BJ (cell line): ENCODE results near the gene HDC. TPM values are rescaled to one million over a fixed set of nuclear protein-coding genes. Genes with fewer than 3 reads are reported as not detected.

Experiments used
- CTCF ChIA-PET: fragments of 350-600 bp; formaldehyde crosslinking; extraction: SDS; loops from one replicate; lab custom pipeline; 2021; ENCODE audit warnings: antibody characterized with exemption, inconsistent platforms; lab: Yijun Ruan, JAX
- POLR2A ChIA-PET: fragments of 300-600 bp; sonication (Branson Sonifier 250); formaldehyde crosslinking; extraction: SDS; loops from one replicate; lab custom pipeline; 2021; ENCODE audit warnings: antibody characterized with exemption; lab: Charles Lee
- DNase-seq: peaks from one replicate; pipeline ENCODE4 v3.0.0-alpha.2; 2011; ENCODE audit warnings: low read depth
- H3K27me3 ChIP-seq: 2 replicates; pipeline ENCODE4 v1.6.0; 2011; ENCODE audit warnings: low read length; ENCODE audit not compliant: control insufficient read depth, insufficient read depth
- H3K36me3 ChIP-seq: 2 replicates; pipeline ENCODE4 v1.5.1; 2011; ENCODE audit warnings: low read length; ENCODE audit not compliant: control insufficient read depth, insufficient read depth
- H3K4me3 ChIP-seq: 2 replicates; pipeline ENCODE4 v1.5.1; 2011; ENCODE audit warnings: low read depth, mild to moderate bottlenecking, control low read depth, low read length
- polyA plus RNA-seq: library from polyadenylated mRNA; depleted of rRNA; stranded (reverse); fragments of >200 nt; gene quantifications from 2 replicates; pipeline ENCODE4 v1.2.3, GENCODE V29; 2011
- TF ChIP-seq, protein P1 (sequence below): IDR thresholded peaks from 2 replicates; pipeline ENCODE4 v1.5.1; 2011; ENCODE audit warnings: low read depth, mild to moderate bottlenecking, control low read depth, inconsistent platforms, low read length, moderate library complexity; ENCODE audit not compliant: insufficient read depth

HDC gene
- polyA plus RNA-seq, 1 experiment, result not detected

DNA sequence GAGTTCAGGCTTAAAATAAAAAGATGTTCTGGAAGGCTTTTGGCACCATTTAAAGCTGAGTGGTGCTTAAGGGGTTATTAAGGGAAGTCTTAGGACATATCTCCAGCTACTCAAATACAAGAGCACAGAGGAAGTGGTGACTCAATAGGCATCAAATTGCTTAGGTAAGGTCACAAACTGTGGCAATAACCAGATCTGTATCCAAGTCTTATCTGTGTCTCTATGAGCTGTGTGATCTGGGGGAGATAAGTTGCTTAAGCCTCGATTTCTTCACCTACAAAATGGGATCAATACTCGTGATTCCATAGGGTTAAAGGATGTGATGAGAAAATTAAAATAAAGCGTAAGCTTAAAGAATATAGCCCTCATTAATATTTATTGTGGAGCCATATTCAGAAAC lies 7.6 kb downstream of the HDC start:
- DNase-seq, result no peak
- TF ChIP-seq, protein P1, sequence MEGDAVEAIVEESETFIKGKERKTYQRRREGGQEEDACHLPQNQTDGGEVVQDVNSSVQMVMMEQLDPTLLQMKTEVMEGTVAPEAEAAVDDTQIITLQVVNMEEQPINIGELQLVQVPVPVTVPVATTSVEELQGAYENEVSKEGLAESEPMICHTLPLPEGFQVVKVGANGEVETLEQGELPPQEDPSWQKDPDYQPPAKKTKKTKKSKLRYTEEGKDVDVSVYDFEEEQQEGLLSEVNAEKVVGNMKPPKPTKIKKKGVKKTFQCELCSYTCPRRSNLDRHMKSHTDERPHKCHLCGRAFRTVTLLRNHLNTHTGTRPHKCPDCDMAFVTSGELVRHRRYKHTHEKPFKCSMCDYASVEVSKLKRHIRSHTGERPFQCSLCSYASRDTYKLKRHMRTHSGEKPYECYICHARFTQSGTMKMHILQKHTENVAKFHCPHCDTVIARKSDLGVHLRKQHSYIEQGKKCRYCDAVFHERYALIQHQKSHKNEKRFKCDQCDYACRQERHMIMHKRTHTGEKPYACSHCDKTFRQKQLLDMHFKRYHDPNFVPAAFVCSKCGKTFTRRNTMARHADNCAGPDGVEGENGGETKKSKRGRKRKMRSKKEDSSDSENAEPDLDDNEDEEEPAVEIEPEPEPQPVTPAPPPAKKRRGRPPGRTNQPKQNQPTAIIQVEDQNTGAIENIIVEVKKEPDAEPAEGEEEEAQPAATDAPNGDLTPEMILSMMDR, result no peak
- ChIA-PET CTCF (no interaction called here), POLR2A (no interaction called here)
- Histone ChIP-seq H3K36me3 (no peaks in the 10 kb centered on the region), H3K4me3 (no peak overlapping the region), H3K27me3 (no peaks in the 10 kb centered on the region)

- no peak for DNase-seq
- TF ChIP-seq, protein P1, result no peak
- H3K27me3 ChIP-seq, result no peaks in the 10 kb centered on the region
- no peak overlapping the region for H3K4me3 ChIP-seq
- CTCF ChIA-PET, result interaction anchor here (0.7 to 1.9 kb wide), 2 partner anchors 15 to 59 kb away, joined by 3 to 8 read pairs; no protein-coding TSS in a partner anchor
- POLR2A ChIA-PET, result no interaction called here
- H3K36me3 ChIP-seq, result no peaks in the 10 kb centered on the region
Observed at GRCh38 chr15:50257332-50257731, 8.2 kb downstream of the HDC start.

DNA sequence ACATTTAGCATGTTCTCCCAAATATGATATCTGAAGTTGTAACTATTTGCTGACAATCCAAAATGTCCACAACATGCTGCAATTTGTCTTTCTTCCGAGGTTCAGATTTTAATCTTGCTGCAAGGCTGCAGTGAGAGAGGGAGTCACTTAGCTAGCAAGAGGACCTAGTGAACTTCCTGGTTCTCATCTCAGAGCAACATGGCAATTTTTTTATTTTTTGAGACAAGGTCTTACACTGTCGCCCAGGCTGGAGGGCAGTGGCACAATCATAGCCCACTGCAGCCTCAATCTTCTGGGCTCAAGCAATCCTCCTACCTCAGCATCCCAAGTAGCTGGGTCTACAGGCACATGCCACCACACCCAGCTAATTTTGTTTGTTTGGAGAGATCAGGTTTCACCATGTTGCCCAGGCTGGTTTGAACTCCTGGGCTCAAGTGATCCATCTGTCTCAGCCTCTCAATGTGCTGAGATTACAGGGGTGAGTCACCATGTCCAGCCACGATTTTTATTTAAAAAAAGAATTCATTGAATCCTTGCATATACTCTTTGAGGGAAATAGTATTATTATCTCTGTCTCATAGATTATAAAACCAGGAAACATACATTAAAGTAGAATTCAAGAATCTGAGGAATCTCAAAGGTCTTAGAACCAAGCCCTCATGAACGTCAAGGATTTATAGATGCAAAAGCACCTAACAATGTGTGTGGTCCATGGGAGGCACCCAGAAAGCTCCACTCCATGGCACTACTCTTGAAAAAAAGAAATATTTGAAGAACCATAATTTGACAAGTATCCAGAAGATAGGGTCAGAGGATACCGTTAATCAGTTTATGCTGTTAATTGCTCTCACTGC lies 9.1 kb downstream of the HDC start:
- DNase-seq, result no peak
- ChIA-PET POLR2A (no interaction called here), CTCF (interaction anchor here (0.7 to 1.9 kb wide), 2 partner anchors 14 to 60 kb away, joined by 3 to 8 read pairs; no protein-coding TSS in a partner anchor)
- Histone ChIP-seq H3K27me3 (no peaks in the 10 kb centered on the region), H3K36me3 (no peaks in the 10 kb centered on the region), H3K4me3 (no peak overlapping the region)
- TF ChIP-seq, protein P1, result no peak

- Histone ChIP-seq H3K4me3 (no peak overlapping the region), H3K36me3 (no peaks in the 10 kb centered on the region), H3K27me3 (no peaks in the 10 kb centered on the region)
- ChIA-PET CTCF (interaction anchor here (1.0 kb wide), 1 partner anchor 11 kb away, joined by 3 read pairs; no protein-coding TSS in a partner anchor), POLR2A (no interaction called here)
- TF ChIP-seq, protein P1, result no peak
- no peak for DNase-seq
Observed at GRCh38 chr15:50252556-50252955, 13.0 kb downstream of the HDC start.

DNA sequence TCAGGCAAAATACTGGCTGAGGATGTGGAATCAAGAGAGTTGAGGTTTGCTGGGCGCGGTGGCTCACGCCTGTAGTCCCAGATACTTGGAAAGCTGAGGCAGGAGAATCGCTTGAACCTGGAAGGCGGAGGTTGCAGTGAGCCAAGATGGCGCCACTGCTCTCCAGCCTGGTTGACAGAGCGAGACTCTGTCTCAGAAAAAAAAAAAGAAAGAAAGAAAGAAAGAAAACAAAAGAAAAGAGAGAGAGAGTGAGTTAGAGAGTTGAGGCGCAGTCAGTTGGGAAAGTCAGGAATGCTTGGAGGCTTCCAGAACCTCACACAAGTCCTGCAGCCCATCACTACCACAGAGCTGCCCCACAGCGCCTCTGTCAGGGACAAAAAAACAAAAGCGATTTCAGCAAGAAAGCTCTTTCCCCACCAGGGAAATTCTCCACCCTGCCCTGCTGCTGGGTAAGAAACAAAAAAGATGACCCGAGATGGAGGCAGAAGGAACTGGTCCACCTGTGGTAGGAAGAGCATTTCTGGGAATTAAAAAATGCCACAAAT lies 13.8 kb downstream of the HDC start:
- Histone ChIP-seq H3K36me3 (no peaks in the 10 kb centered on the region), H3K4me3 (no peak overlapping the region), H3K27me3 (no peaks in the 10 kb centered on the region)
- no peak for DNase-seq
- POLR2A ChIA-PET, result interaction anchor here (0.7 kb wide), 1 partner anchor 64 kb away, joined by 4 read pairs; no protein-coding TSS in a partner anchor
- CTCF ChIA-PET, result interaction anchor here (1.0 kb wide), 1 partner anchor 10 kb away, joined by 3 read pairs; no protein-coding TSS in a partner anchor
- TF ChIP-seq, protein P1, result no peak
